Gastroesophageal sphincter (tissue), 4 donors: ENCODE results near the gene TM9SF2. TPM values are rescaled to one million over a fixed set of nuclear protein-coding genes. Genes with fewer than 3 reads are reported as not detected.

Experiments
- ATAC-seq: fragments of 150-250 bp; one replicate; pipeline ENCODE4 v1.9.1; 2016; ENCODE audit warnings: mild to moderate bottlenecking, moderate library complexity
- H3K27ac ChIP-seq, 4 donors: fragments of 200-600 bp; sonication (generic) in 3 of 4; 1 replicate in 3 of 4; 2 replicates in 1 of 4; pipeline ENCODE4 v1.5.1; 2016 to 2019
- H3K27me3 ChIP-seq: fragments of 200-600 bp; sonication (generic); one replicate; pipeline ENCODE4 v1.5.1; 2019
- H3K36me3 ChIP-seq, 2 donors: fragments of 200-600 bp; sonication (generic); one replicate each; pipeline ENCODE4 v1.5.1; 2019; ENCODE audit warnings: control low read depth in 1 of 2
- H3K4me1 ChIP-seq, 3 donors: fragments of 200-600 bp; sonication (generic); 1 replicate in 2 of 3; 2 replicates in 1 of 3; pipeline ENCODE4 v1.5.1; 2016 to 2019; ENCODE audit warnings: control low read depth in 2 of 3
- H3K4me3 ChIP-seq, 2 donors: fragments of 200-600 bp; sonication (generic); one replicate each; pipeline ENCODE4 v1.5.1; 2019; ENCODE audit warnings: mild to moderate bottlenecking in 1 of 2, moderate library complexity in 1 of 2
- H3K9me3 ChIP-seq, 3 donors: fragments of 200-600 bp; sonication (generic); one replicate each; pipeline ENCODE4 v1.5.1; 2017 to 2019; ENCODE audit warnings: control low read depth in 2 of 3
- CTCF ChIP-seq, 4 experiments: fragments of 200-600 bp in 2 of 4; fragments of 450-650 bp in 2 of 4; sonication (generic) in 1 of 4; IDR thresholded peaks; one replicate each; pipeline ENCODE4 v1.5.1; 2017 to 2019; ENCODE audit warnings: antibody characterized with exemption in 4 of 4, mild to moderate bottlenecking in 2 of 4, moderate library complexity in 2 of 4
- EP300 ChIP-seq: sonication (generic); formaldehyde crosslinking; IDR thresholded peaks from one replicate; pipeline ENCODE4 v1.6.1; 2017; ENCODE audit warnings: antibody characterized with exemption, mild to moderate bottlenecking
- POLR2A ChIP-seq, 2 donors: fragments of 450-650 bp; IDR thresholded peaks; one replicate each; pipeline ENCODE4 v1.6.1; 2017; ENCODE audit warnings: antibody characterized with exemption in 2 of 2, mild to moderate bottlenecking in 2 of 2, moderate library complexity in 1 of 2
- POLR2AphosphoS5 ChIP-seq: sonication (generic); formaldehyde crosslinking; IDR thresholded peaks from one replicate; pipeline ENCODE4 v1.6.1; 2017; ENCODE audit warnings: antibody characterized with exemption
- WGBS, 2 donors: methylation state at CpG; one replicate each; pipeline ENCODE4 v1.1.5; 2018; ENCODE audit warnings: low coverage in 1 of 2; 5-methylcytosine and 5-hydroxymethylcytosine counted together
- total RNA-seq, 4 donors: library from RNA; depleted of rRNA; stranded (reverse); fragments of >200 nt; gene quantifications; one replicate each; pipeline ENCODE4 v1.1.0, GENCODE V29; 2016

The TM9SF2 gene
- total RNA-seq, 4 donors from 2014 or later, result 63.9 to 114 (median 71.7) TPM

- peaks cover 0 to 6% (median 0%) of the 10 kb centered on the region in 3 donors for H3K4me1 ChIP-seq
- WGBS, 2 donors, result 67 to 82% methylated on average over 2 to 3 of the region's 3 CpGs
- no peak for ATAC-seq
- H3K36me3 ChIP-seq, result no peaks in the 10 kb centered on the region
- no peak overlapping the region for H3K4me3 ChIP-seq
- no peaks in the 10 kb centered on the region for H3K9me3 ChIP-seq
- no peaks in the 10 kb centered on the region for H3K27me3 ChIP-seq
- TF ChIP-seq POLR2AphosphoS5, result no peak
- TF ChIP-seq CTCF (IDR thresholded peaks at IDR 0.05), result no peak
- no peak for TF ChIP-seq EP300
- no peak for TF ChIP-seq POLR2A (IDR thresholded peaks at IDR 0.05)
- H3K27ac ChIP-seq, result no peak overlapping the region
These were observed 84.3 kb downstream of the TM9SF2 start for GRCh38 chr13:99585609-99586008.

- WGBS, 2 donors, result 83 to 87% methylated on average over 8 of the region's 8 CpGs
- H3K9me3 ChIP-seq, result no peaks in the 10 kb centered on the region
- ATAC-seq, result no peak
- H3K4me1 ChIP-seq, result peaks cover 0 to 11% (median 0%) of the 10 kb centered on the region in 3 donors
- no peaks in the 10 kb centered on the region for H3K36me3 ChIP-seq
- no peaks in the 10 kb centered on the region for H3K27me3 ChIP-seq
- TF ChIP-seq POLR2A (IDR thresholded peaks at IDR 0.05) (no peak), EP300 (no peak), POLR2AphosphoS5 (no peak), CTCF (IDR thresholded peaks at IDR 0.05) (no peak)
- H3K27ac ChIP-seq, result no peak overlapping the region
- H3K4me3 ChIP-seq, result no peak overlapping the region
These were observed 85.7 kb downstream of the TM9SF2 start for GRCh38 chr13:99587021-99587420.

- ATAC-seq, result no peak
- 88 to 92% methylated on average over 2 to 4 of the region's 4 CpGs for WGBS, 2 donors
- Histone ChIP-seq H3K36me3 (no peaks in the 10 kb centered on the region), H3K4me3 (no peak overlapping the region), H3K27me3 (no peaks in the 10 kb centered on the region), H3K4me1 (peaks cover 0 to 11% (median 0%) of the 10 kb centered on the region in 3 donors), H3K27ac (no peak overlapping the region), H3K9me3 (no peaks in the 10 kb centered on the region)
- TF ChIP-seq EP300 (no peak), CTCF (IDR thresholded peaks at IDR 0.05) (no peak), POLR2A (IDR thresholded peaks at IDR 0.05) (no peak), POLR2AphosphoS5 (no peak)
These were observed 86.8 kb downstream of the TM9SF2 start for GRCh38 chr13:99587893-99588606.

- H3K36me3 ChIP-seq, result no peaks in the 10 kb centered on the region
- H3K4me3 ChIP-seq, result no peak overlapping the region
- peaks cover 0 to 11% (median 0%) of the 10 kb centered on the region in 3 donors for H3K4me1 ChIP-seq
- ATAC-seq, result no peak
- no peak overlapping the region for H3K27ac ChIP-seq
- no peaks in the 10 kb centered on the region for H3K9me3 ChIP-seq
- H3K27me3 ChIP-seq, result no peaks in the 10 kb centered on the region
- TF ChIP-seq EP300 (no peak), POLR2AphosphoS5 (no peak), POLR2A (IDR thresholded peaks at IDR 0.05) (no peak), CTCF (IDR thresholded peaks at IDR 0.05) (no peak)
- WGBS, 2 donors, result 84% methylated on average over 5 of the region's 6 CpGs; no CpG with 5 or more reads in 1 of the 2 donors
These were observed 88.3 kb downstream of the TM9SF2 start for GRCh38 chr13:99589575-99589974.

- TF ChIP-seq EP300 (no peak), POLR2AphosphoS5 (no peak), CTCF (IDR thresholded peaks at IDR 0.05) (no peak)
- Histone ChIP-seq H3K27ac (no peak overlapping the region), H3K4me3 (no peak overlapping the region), H3K9me3 (no peaks in the 10 kb centered on the region), H3K4me1 (peaks cover 0 to 11% (median 0%) of the 10 kb centered on the region in 3 donors), H3K36me3 (no peaks in the 10 kb centered on the region), H3K27me3 (no peaks in the 10 kb centered on the region)
- ATAC-seq, result no peak
- 15 to 47% methylated on average over 2 to 3 of the region's 3 CpGs for WGBS, 2 donors
These were observed 89.3 kb downstream of the TM9SF2 start for GRCh38 chr13:99590519-99591011.
